Heart left ventricle (tissue), 13 donors: ENCODE measurements around the gene ELF4.

Experiments used
- CTCF ChIP-seq, 12 donors: fragments of 200-600 bp; sonication (generic) in 4 of 12; IDR thresholded peaks; one replicate each; pipeline versions ENCODE4 v1.5.0 to v1.8.0; 2018 to 2022; ENCODE audit warnings: antibody characterized with exemption in 12 of 12, mild to moderate bottlenecking in 5 of 12
- POLR2A ChIP-seq, 2 donors: fragments of 450-650 bp; IDR thresholded peaks; one replicate each; pipeline ENCODE4 v1.6.1; 2017; ENCODE audit warnings: antibody characterized with exemption in 2 of 2, mild to moderate bottlenecking in 2 of 2, moderate library complexity in 2 of 2
- donor health status: ischemic (EF 13 %, LVEDD 7.1; RV severe dilation, severe dysfunction).
- donor health status: DM: no; HTN: yes; CAD: no.
- donor health status: DM: no; HTN: no; CAD: no.
- donor health status: ischemic (EF 25% LVEDD 6.9; RV normal size, moderate dysfunction).
- donor health status: ischemic (EF 25% LVEDD 5.7; RV mildly dilated, moderate dysfunction).
- donor health status: ischemic (EF 35%, LVEDD 5.7; RV mildly dilated, moderate dysfunction).
- donor health status: nonischemic (EF 11% LVEDD 7.7; RV severe dilation, severe dysfunction).
- donor health status: DM: yes; HTN: yes; CAD: no.
- donor health status: PGD.
- donor health status: ischemic (EF 29% LVEDD 5.4; RV normal size, mild dysfunction).
- donor health status: nonischemic (EF 23%, LVEDD 6.1; RV moderate dilation, normal function).

GRCh38 chrX:130083107-130083490 is 27.2 kb downstream of the ELF4 start:
- TF ChIP-seq CTCF (IDR thresholded peaks at IDR 0.05) = no peak
- no peak for TF ChIP-seq POLR2A (IDR thresholded peaks at IDR 0.05)
